AG10803 (cell line): ENCODE measurements around the gene EIF1.

ENCODE experiments used
- DNase-seq: peaks from one replicate; pipeline ENCODE4 v3.0.0; 2010; ENCODE audit warnings: low read depth
- H3K4me3 ChIP-seq: 2 replicates; pipeline ENCODE4 v1.5.1; 2011; ENCODE audit warnings: mild to moderate bottlenecking, low read length, control low read depth
- CTCF ChIP-seq: conservative IDR thresholded peaks from 2 replicates; pipeline ENCODE4 v1.5.1; 2011; ENCODE audit warnings: mild to moderate bottlenecking, low read length, control low read depth, inconsistent platforms

EIF1 gene

GRCh38 chr17:41647940-41648410 is 40.7 kb upstream of the EIF1 start:
- TF ChIP-seq CTCF = peak; percentile 84
- peak; percentile 48 for DNase-seq
- peak overlapping the region; percentile 54 for H3K4me3 ChIP-seq

- peak overlapping the region; percentile 54 for H3K4me3 ChIP-seq
- TF ChIP-seq CTCF = peak; percentile 88
- DNase-seq = peak; percentile 78
Measured at GRCh38 chr17:41648411-41649195, 40.1 kb upstream of the EIF1 start.

- no peak for TF ChIP-seq CTCF
- H3K4me3 ChIP-seq = no peak overlapping the region
- DNase-seq = no peak
Measured at GRCh38 chr17:41649923-41650519, 38.7 kb upstream of the EIF1 start.

GRCh38 chr17:41650794-41651624 is 37.7 kb upstream of the EIF1 start:
- no peak overlapping the region for H3K4me3 ChIP-seq
- no peak for TF ChIP-seq CTCF
- DNase-seq = no peak

- TF ChIP-seq CTCF = no peak
- H3K4me3 ChIP-seq = no peak overlapping the region
- peak; percentile 26 for DNase-seq
Measured at GRCh38 chr17:41651625-41652460, 36.8 kb upstream of the EIF1 start.

- no peak for TF ChIP-seq CTCF
- no peak for DNase-seq
- no peak overlapping the region for H3K4me3 ChIP-seq
Measured at GRCh38 chr17:41652461-41652970, 36.2 kb upstream of the EIF1 start.
